Right renal cortex interstitium (tissue), 3 donors: ENCODE measurements around the gene SAMD9. TPM values are rescaled to one million over a fixed set of nuclear protein-coding genes. Genes with fewer than 3 reads are reported as not detected.

Experiments
- polyA plus RNA-seq, 3 donors: library from polyadenylated mRNA; unstranded; fragments of 120-200 nt; gene quantifications; one replicate each; pipeline ENCODE4 v1.2.1, GENCODE V29; 2013; ENCODE audit not compliant: insufficient read length in 3 of 3

Gene SAMD9
- polyA plus RNA-seq, 3 donors: 6.2 to 7.4 (median 7.0) TPM

Other genes with a start within 250 kb of the SAMD9 start
- gene SAMD9L, start 30.4 kb upstream of the SAMD9 start, polyA plus RNA-seq: 1 to 10 TPM; 2.5 to 4.5 (median 3.2) TPM
- gene HEPACAM2, start 108.5 kb upstream of the SAMD9 start, polyA plus RNA-seq: 1 to 10 TPM; 6.5 to 8.1 (median 6.8) TPM
- 10 to 100 TPM; 32.4 to 36.9 (median 33.5) TPM for gene VPS50, start 114.4 kb upstream of the SAMD9 start, polyA plus RNA-seq